Fibroblast of lung (primary cell): ENCODE data around the gene COX4I1. TPM values are rescaled to one million over a fixed set of nuclear protein-coding genes. Genes with fewer than 3 reads are reported as not detected.

Experiments
- DNase-seq, 2 donors: peaks; one replicate each; pipeline versions ENCODE4 v3.0.0 to v3.0.0-alpha.2; 2010; ENCODE audit warnings: low read depth in 2 of 2
- H2AFZ ChIP-seq: 2 replicates; pipeline ENCODE4 v1.5.1; 2012; ENCODE audit warnings: low read length, control low read depth, inconsistent platforms
- H3K27ac ChIP-seq: 2 replicates; pipeline ENCODE4 v1.5.1; 2011; ENCODE audit warnings: low read length, control low read depth; ENCODE audit not compliant: insufficient read depth
- H3K27me3 ChIP-seq: 2 replicates; pipeline ENCODE4 v1.5.1; 2011; ENCODE audit warnings: mild to moderate bottlenecking, low read length; ENCODE audit not compliant: control insufficient read depth, insufficient read depth
- H3K36me3 ChIP-seq: 2 replicates; pipeline ENCODE4 v1.5.1; 2011; ENCODE audit warnings: low read length; ENCODE audit not compliant: control insufficient read depth, insufficient read depth
- H3K4me1 ChIP-seq: 2 replicates; pipeline ENCODE4 v1.5.1; 2011; ENCODE audit warnings: low read length; ENCODE audit not compliant: control insufficient read depth, insufficient read depth; ENCODE audit errors: extremely low read depth
- H3K4me2 ChIP-seq: 2 replicates; pipeline ENCODE4 v1.5.1; 2011; ENCODE audit warnings: low read length, control low read depth; ENCODE audit not compliant: insufficient read depth; ENCODE audit errors: extremely low read depth
- H3K4me3 ChIP-seq, 4 experiments: fragments of 200-600 bp in 1 of 4; sonication (generic) in 1 of 4; replicated peaks in 1 of 4; 2 replicates each; pipeline ENCODE4 v1.5.1; 2011 to 2016; ENCODE audit warnings: low read length in 4 of 4, low read depth in 3 of 4, mild to moderate bottlenecking in 3 of 4, control low read depth in 2 of 4, inconsistent platforms in 1 of 4, mixed read lengths in 1 of 4; ENCODE audit not compliant: insufficient read depth in 1 of 4; ENCODE audit errors: control extremely low read depth in 1 of 4
- H3K79me2 ChIP-seq: 2 replicates; pipeline ENCODE4 v1.5.1; 2012; ENCODE audit warnings: mild to moderate bottlenecking, low read length, inconsistent platforms; ENCODE audit not compliant: control insufficient read depth, insufficient read depth
- H3K9ac ChIP-seq: 2 replicates; pipeline ENCODE4 v1.5.1; 2011; ENCODE audit warnings: mild to moderate bottlenecking, low read length, control low read depth; ENCODE audit not compliant: insufficient read depth
- H3K9me3 ChIP-seq: 2 replicates; pipeline ENCODE4 v1.5.1; 2012; ENCODE audit warnings: low read depth, low read length; ENCODE audit not compliant: control insufficient read depth, insufficient read depth
- H4K20me1 ChIP-seq: 2 replicates; pipeline ENCODE4 v1.5.1; 2011; ENCODE audit warnings: low read length; ENCODE audit not compliant: control insufficient read depth, insufficient read depth; ENCODE audit errors: extremely low read depth
- EZH2 ChIP-seq: IDR thresholded peaks from 2 replicates; pipeline ENCODE4 v1.5.1; 2012; ENCODE audit warnings: low read length, control low read depth, mild to moderate bottlenecking; ENCODE audit errors: missing control alignments
- polyA plus RNA-seq, 2 donors: library from polyadenylated mRNA; depleted of rRNA in 1 of 2; stranded (reverse) in 1 of 2; unstranded in 1 of 2; fragments of >200 nt; gene quantifications; 2 replicates each; pipeline ENCODE4 v1.2.1, GENCODE V29; 2011 to 2012; ENCODE audit warnings: missing spikeins in 1 of 2
- total RNA-seq: library from RNA; depleted of rRNA; stranded (reverse); fragments of >200 nt; gene quantifications from 2 replicates; pipeline ENCODE4 v1.2.1, GENCODE V29; 2014
- TF ChIP-seq, protein P1 (sequence below), 2 donors: IDR thresholded peaks in 1 of 2; conservative IDR thresholded peaks in 1 of 2; 1 replicate in 1 of 2; 2 replicates in 1 of 2; pipeline ENCODE4 v1.5.1; 2011 to 2012; ENCODE audit warnings: low read length in 2 of 2, control low read depth in 1 of 2, inconsistent platforms in 1 of 2, low read depth in 1 of 2, mild to moderate bottlenecking in 1 of 2

Gene COX4I1
- total and polyA plus RNA-seq, 2 donors (not counting 1 experiment from before 2014, with no cell fraction given), result 442 to 653 TPM

DNA sequence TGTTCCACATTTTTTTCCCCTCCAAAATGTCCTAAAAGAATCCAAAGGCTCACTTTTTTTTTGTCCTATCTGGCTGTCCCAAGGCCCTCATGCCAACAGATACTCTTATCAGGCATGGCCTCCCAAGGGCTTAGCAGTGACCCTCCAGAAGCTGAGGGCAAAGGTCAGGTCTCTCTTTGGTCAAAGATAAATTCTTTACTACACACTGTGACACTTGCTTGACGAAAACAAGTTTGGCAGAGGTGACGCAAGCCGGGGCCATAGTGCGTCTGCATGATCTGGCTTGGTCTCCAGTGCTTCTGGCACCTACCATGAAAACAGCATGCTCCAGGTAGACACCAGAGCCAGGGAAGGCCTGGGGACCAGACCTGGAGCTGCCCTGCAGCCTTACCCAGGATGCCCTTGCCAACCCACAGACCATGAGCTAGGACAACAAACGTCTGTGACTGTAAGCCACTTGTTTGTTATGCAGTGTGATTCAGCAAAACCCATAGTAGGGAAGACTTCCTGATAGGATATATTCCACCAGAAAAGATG, 50.9 kb downstream of the COX4I1 start:
- Histone ChIP-seq H3K4me2 (no peak overlapping the region), H3K27ac (no peak overlapping the region), H3K9ac (no peak overlapping the region), H3K9me3 (no peaks in the 10 kb centered on the region), H2AFZ (no peak overlapping the region), H3K79me2 (no peaks in the 10 kb centered on the region), H3K27me3 (peaks cover 3% of the 10 kb centered on the region), H3K36me3 (no peaks in the 10 kb centered on the region), H4K20me1 (no peaks in the 10 kb centered on the region), H3K4me3 (no peak overlapping the region), H3K4me1 (no peaks in the 10 kb centered on the region)
- no peak for TF ChIP-seq EZH2
- TF ChIP-seq, protein P1, sequence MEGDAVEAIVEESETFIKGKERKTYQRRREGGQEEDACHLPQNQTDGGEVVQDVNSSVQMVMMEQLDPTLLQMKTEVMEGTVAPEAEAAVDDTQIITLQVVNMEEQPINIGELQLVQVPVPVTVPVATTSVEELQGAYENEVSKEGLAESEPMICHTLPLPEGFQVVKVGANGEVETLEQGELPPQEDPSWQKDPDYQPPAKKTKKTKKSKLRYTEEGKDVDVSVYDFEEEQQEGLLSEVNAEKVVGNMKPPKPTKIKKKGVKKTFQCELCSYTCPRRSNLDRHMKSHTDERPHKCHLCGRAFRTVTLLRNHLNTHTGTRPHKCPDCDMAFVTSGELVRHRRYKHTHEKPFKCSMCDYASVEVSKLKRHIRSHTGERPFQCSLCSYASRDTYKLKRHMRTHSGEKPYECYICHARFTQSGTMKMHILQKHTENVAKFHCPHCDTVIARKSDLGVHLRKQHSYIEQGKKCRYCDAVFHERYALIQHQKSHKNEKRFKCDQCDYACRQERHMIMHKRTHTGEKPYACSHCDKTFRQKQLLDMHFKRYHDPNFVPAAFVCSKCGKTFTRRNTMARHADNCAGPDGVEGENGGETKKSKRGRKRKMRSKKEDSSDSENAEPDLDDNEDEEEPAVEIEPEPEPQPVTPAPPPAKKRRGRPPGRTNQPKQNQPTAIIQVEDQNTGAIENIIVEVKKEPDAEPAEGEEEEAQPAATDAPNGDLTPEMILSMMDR (conservative IDR thresholded peaks at IDR 0.05 in 1 of 2, IDR thresholded peaks at IDR 0.05 in 1 of 2; ENCODE audit: low read depth in 1 of 2, low read length in 2 of 2), result no peak
- no peak for DNase-seq

DNA sequence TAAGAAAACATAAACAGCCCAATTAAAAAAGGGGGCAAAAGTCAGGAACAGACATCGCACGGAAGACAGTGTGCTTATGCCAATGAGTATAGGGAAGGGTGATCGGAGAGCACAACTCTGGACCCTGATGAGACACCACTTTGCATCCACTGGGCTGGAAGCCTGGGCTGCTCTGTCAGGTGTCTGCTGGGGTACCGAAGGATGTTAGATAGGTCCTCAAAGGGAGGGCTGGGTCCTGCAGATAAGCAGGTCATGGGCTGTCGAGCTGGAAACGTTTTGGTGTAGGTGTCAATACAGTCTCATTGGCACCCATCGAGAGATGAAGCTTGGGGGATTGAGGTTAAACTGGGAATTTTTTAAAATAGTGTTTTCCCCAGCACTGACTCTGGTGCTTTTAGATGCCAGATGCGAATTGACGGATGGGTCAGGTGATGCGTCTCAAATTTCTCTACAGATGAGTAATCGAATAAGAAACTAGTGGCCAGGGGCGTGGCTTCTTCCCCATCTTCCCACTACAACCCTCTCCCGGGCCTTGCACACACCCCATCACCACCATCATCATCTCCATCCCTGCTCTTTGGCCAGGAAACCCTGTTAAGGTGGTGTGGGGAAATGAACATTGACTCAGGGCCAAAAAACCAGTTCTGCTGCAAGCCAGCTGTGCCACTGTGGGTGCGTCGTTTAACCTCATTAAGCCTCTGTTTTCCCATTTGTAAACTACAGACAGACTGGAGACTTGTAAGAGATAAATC, 51.7 kb downstream of the COX4I1 start:
- no peak overlapping the region for H3K4me3 ChIP-seq
- no peaks in the 10 kb centered on the region for H3K4me1 ChIP-seq
- no peaks in the 10 kb centered on the region for H3K79me2 ChIP-seq
- H3K9me3 ChIP-seq, result no peaks in the 10 kb centered on the region
- no peak overlapping the region for H2AFZ ChIP-seq
- no peak for DNase-seq
- H3K27me3 ChIP-seq, result peaks cover 3% of the 10 kb centered on the region
- H3K36me3 ChIP-seq, result no peaks in the 10 kb centered on the region
- no peak overlapping the region for H3K27ac ChIP-seq
- no peak overlapping the region for H3K9ac ChIP-seq
- no peak for TF ChIP-seq EZH2
- TF ChIP-seq, protein P1 (conservative IDR thresholded peaks at IDR 0.05 in 1 of 2, IDR thresholded peaks at IDR 0.05 in 1 of 2; ENCODE audit: low read depth in 1 of 2, low read length in 2 of 2), result no peak
- H4K20me1 ChIP-seq, result no peaks in the 10 kb centered on the region
- no peak overlapping the region for H3K4me2 ChIP-seq

DNA sequence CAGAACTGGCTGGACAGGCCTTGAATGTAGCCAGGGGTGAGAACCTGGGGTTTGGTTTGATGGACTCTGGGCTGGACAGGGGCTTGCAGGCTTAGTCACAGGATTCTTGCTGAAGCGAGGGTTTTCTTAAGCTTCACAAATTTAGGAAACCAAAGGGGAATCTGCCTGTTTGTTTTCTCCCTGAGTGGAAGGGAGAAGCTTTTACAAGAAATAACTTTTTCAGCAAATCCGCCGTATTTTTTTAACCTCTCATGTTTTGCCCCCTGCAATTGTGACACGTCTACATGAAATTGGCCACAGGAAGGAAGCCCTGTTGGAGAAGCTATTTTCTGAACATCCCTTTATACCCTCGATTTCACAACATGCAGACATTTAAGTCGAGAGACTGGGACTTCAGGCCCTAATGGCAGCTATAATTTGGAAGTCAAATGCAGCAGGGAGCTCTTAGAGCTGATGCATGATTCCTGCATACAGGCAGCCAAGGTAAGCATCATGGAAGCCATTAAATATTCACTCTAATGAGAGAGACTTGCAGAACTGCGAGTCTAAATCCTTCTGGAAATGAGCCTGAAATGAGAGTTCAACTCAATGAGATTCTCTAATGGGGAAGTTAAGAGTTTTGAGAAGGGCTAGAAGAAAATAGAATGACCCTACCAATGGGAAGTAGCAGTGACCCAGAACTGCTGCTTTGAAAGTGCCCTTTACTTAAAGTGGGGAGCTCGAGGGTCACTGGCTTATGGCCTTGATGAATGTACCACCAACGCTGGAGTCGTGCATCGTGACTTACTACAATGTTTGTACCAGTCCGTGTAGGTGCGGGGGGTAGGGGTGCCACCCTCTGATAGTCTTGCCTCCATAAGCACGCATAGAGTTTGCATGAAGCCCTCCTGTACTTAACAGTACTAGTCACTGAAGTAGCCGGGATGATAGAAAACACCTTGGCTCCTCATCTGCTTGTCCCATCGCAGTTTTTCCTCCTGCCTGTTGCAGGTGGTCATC, 54.4 kb downstream of the COX4I1 start:
- Histone ChIP-seq H3K9ac (no peak overlapping the region), H3K36me3 (no peaks in the 10 kb centered on the region), H3K27ac (no peak overlapping the region), H3K9me3 (no peaks in the 10 kb centered on the region), H3K79me2 (no peaks in the 10 kb centered on the region), H2AFZ (no peak overlapping the region), H4K20me1 (no peaks in the 10 kb centered on the region), H3K4me2 (no peak overlapping the region), H3K4me3 (no peak overlapping the region), H3K27me3 (peaks cover 3% of the 10 kb centered on the region), H3K4me1 (no peaks in the 10 kb centered on the region)
- TF ChIP-seq EZH2, result no peak
- TF ChIP-seq, protein P1 (conservative IDR thresholded peaks at IDR 0.05 in 1 of 2, IDR thresholded peaks at IDR 0.05 in 1 of 2; ENCODE audit: low read depth in 1 of 2, low read length in 2 of 2), result no peak
- no peak for DNase-seq
